GM20000 (cell line): Measurements from ENCODE around the gene EXOC4.

ENCODE experiments used
- DNase-seq: peaks from one replicate; pipeline ENCODE4 v3.0.0; 2012; ENCODE audit warnings: low spot score
- TF ChIP-seq, protein P1 (sequence below): IDR thresholded peaks from 2 replicates; pipeline ENCODE4 v1.5.1; 2012; ENCODE audit warnings: mild to moderate bottlenecking, control low read depth; ENCODE audit errors: extremely low read depth, missing control alignments

EXOC4 gene

DNA sequence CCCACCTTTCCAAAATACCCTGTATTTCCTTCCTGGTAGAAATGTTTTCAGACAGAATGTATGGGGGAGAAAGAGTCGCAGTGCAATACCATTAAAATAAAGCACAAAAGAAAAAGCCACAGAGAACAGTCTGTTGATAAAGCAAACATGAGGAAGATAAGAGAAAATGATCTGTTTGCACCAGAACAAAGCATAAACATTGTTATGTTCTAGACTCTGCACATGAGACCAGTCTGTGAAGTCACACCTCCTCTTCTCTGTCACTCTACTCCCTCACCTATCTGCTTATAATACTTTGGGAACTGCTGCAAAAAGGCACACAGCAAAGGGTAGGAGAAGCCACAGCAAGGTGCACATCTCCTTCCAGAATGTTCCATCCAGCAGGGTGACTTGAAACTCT lies 807.0 kb downstream of the EXOC4 start:
- DNase-seq, result no peak

GRCh38 chr7:134060874-134061273 lies 808.0 kb downstream of the EXOC4 start:
- TF ChIP-seq, protein P1, sequence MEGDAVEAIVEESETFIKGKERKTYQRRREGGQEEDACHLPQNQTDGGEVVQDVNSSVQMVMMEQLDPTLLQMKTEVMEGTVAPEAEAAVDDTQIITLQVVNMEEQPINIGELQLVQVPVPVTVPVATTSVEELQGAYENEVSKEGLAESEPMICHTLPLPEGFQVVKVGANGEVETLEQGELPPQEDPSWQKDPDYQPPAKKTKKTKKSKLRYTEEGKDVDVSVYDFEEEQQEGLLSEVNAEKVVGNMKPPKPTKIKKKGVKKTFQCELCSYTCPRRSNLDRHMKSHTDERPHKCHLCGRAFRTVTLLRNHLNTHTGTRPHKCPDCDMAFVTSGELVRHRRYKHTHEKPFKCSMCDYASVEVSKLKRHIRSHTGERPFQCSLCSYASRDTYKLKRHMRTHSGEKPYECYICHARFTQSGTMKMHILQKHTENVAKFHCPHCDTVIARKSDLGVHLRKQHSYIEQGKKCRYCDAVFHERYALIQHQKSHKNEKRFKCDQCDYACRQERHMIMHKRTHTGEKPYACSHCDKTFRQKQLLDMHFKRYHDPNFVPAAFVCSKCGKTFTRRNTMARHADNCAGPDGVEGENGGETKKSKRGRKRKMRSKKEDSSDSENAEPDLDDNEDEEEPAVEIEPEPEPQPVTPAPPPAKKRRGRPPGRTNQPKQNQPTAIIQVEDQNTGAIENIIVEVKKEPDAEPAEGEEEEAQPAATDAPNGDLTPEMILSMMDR, result no peak
- no peak for DNase-seq

More for the DNA sequence above, 807.0 kb downstream of the EXOC4 start:
- TF ChIP-seq, protein P1, result no peak

GRCh38 chr7:134062460-134062859 lies 809.6 kb downstream of the EXOC4 start:
- TF ChIP-seq, protein P1, result no peak
- DNase-seq, result no peak

- TF ChIP-seq, protein P1, result no peak
- no peak for DNase-seq
Measured at GRCh38 chr7:134065415-134065814, 812.5 kb downstream of the EXOC4 start.

DNA sequence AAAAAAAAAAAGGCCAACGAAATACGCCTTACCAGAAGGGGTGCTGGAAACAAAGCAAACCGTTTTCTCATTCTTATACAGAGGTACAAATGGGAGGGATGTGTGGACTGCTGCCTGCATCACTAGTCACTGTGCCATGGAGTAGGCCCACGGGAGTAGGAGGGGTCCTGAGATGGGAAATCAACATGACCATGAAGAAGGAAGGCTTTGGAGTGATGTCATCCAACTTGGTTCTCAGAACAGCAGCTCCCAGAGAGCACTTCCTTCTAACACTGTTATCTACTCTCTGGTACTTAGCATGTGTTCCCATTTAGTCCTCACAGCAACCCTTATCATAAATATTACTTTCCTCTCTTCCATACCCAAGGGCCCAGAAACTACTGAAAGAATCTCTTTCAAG lies 814.3 kb downstream of the EXOC4 start:
- no peak for DNase-seq
- TF ChIP-seq, protein P1, result no peak

- no peak for DNase-seq
- TF ChIP-seq, protein P1, result no peak
Measured at GRCh38 chr7:134068670-134069069, 815.8 kb downstream of the EXOC4 start.

DNA sequence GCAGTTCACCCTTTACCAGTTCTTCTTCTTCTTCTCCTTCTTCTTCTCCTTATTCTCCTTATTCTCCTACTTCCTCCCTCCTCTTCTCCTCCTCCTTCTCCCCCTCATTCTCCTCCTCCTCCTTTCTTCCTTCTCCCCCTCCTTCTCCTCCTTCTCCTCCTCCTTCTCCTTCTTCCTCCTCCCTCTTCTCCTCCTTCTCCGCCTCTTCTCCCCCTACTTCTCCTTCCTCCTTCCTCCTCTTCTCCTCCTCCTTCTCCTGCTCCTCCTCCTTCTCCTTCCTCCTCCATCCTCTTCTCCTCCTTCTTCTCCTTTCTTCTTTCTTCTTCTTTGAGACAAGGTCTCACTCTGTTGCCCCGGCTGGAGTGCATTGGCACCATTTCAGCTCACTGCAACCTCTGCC lies 816.3 kb downstream of the EXOC4 start:
- TF ChIP-seq, protein P1, result no peak
- DNase-seq, result no peak

DNA sequence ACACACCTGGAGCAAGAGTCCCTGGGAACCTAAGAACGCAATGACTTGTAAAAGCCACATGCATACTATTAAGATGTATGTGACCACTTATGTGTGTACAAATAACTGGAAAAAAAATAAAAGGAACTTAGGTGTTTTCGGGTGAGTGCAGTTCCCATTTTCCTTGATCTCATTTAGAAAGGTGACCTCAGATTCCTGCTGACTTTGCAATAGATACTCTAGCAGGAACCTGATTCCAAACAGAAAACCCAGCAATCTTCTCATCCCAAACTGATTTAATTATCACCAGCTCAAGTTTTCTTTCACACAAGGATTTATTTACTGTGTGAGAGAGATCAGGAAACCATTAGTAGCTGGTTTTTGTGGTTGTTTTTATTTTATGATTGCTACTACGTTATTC lies 817.8 kb downstream of the EXOC4 start:
- DNase-seq, result no peak
- TF ChIP-seq, protein P1, result no peak
